Liver (tissue), 9 donors: ENCODE results near the gene AMHR2. TPM values are rescaled to one million over a fixed set of nuclear protein-coding genes. Genes with fewer than 3 reads are reported as not detected.
"Not testable (repeated sequence)": the region's sequence is repeated elsewhere in the genome, so short reads cannot be mapped to it uniquely, and the experiment has no call there.

Experiments
- DNase-seq: peaks from one replicate; pipeline ENCODE4 v3.0.0-alpha.2; 2017; ENCODE audit warnings: low spot score
- H3K27ac ChIP-seq, 2 donors: one replicate each; pipeline ENCODE4 v1.7.0; 2013; ENCODE audit warnings: inconsistent platforms in 2 of 2, low read length in 2 of 2, control low read depth in 1 of 2, low read depth in 1 of 2, mild to moderate bottlenecking in 1 of 2
- H3K27me3 ChIP-seq, 4 donors: one replicate each; pipeline versions ENCODE4 v1.6.1 to v1.7.0; 2013; ENCODE audit warnings: low read length in 3 of 4, inconsistent platforms in 1 of 4, mild to moderate bottlenecking in 1 of 4, moderate library complexity in 1 of 4; ENCODE audit not compliant: control insufficient read depth in 4 of 4, insufficient read depth in 4 of 4
- H3K36me3 ChIP-seq, 4 donors: one replicate each; pipeline versions ENCODE4 v1.6.1 to v1.7.0; 2013; ENCODE audit warnings: low read length in 3 of 4, mild to moderate bottlenecking in 3 of 4, low read depth in 1 of 4, moderate library complexity in 1 of 4; ENCODE audit not compliant: control insufficient read depth in 4 of 4, insufficient read depth in 3 of 4
- H3K4me1 ChIP-seq, 4 donors: one replicate each; pipeline versions ENCODE4 v1.6.1 to v1.7.0; 2013; ENCODE audit warnings: low read length in 3 of 4, mild to moderate bottlenecking in 3 of 4, moderate library complexity in 1 of 4; ENCODE audit not compliant: control insufficient read depth in 4 of 4, insufficient read depth in 4 of 4
- H3K4me3 ChIP-seq, 3 donors: one replicate each; pipeline versions ENCODE4 v1.6.1 to v1.7.0; 2013; ENCODE audit warnings: low read length in 3 of 3, control low read depth in 1 of 3, low read depth in 1 of 3, mild to moderate bottlenecking in 1 of 3
- H3K9ac ChIP-seq, 2 donors: one replicate each; pipeline ENCODE4 v1.7.0; 2013; ENCODE audit warnings: low read length in 2 of 2, mild to moderate bottlenecking in 2 of 2, moderate library complexity in 2 of 2, control low read depth in 1 of 2, low read depth in 1 of 2
- H3K9me3 ChIP-seq, 4 donors: one replicate each; pipeline versions ENCODE4 v1.6.1 to v1.7.0; 2013; ENCODE audit warnings: low read length in 3 of 4; ENCODE audit not compliant: control insufficient read depth in 4 of 4
- EGR1 ChIP-seq, 2 donors: IDR thresholded peaks; 2 replicates each; pipeline ENCODE4 v1.6.1; 2016 to 2018; ENCODE audit warnings: antibody characterized with exemption in 2 of 2, low read depth in 2 of 2
- FOXA2 ChIP-seq: IDR thresholded peaks from 2 replicates; pipeline ENCODE4 v1.6.1; 2016; ENCODE audit warnings: antibody characterized with exemption
- GABPA ChIP-seq, 2 donors: IDR thresholded peaks in 1 of 2; conservative IDR thresholded peaks in 1 of 2; 2 replicates each; pipeline ENCODE4 v1.6.1; 2016; ENCODE audit warnings: antibody characterized with exemption in 2 of 2, mild to moderate bottlenecking in 1 of 2, moderate library complexity in 1 of 2
- JUND ChIP-seq, 2 donors: IDR thresholded peaks; 2 replicates each; pipeline ENCODE4 v1.6.1; 2016; ENCODE audit warnings: antibody characterized with exemption in 2 of 2
- NR2F2 ChIP-seq: IDR thresholded peaks from 2 replicates; pipeline ENCODE4 v1.6.1; 2016; ENCODE audit warnings: antibody characterized with exemption
- RXRA ChIP-seq, 2 donors: IDR thresholded peaks; 2 replicates each; pipeline ENCODE4 v1.6.1; 2017 to 2018; ENCODE audit warnings: antibody characterized with exemption in 2 of 2, mild to moderate bottlenecking in 1 of 2
- SP1 ChIP-seq: IDR thresholded peaks from 2 replicates; pipeline ENCODE4 v1.6.1; 2018; ENCODE audit warnings: antibody characterized with exemption, mild to moderate bottlenecking
- WGBS: extraction: QIAGEN DNeasy Blood & Tissue Kit; methylation state at CpG from one replicate; pipeline ENCODE4 v1.1.7; 2013; 5-methylcytosine and 5-hydroxymethylcytosine counted together
- polyA plus RNA-seq, 2 donors: library from polyadenylated mRNA; stranded (reverse) in 1 of 2; unstranded in 1 of 2; fragments of 200-250 nt in 1 of 2; fragments of >200 nt in 1 of 2; fragmentation: Nextera tagmentation in 1 of 2; extraction: Ambion mirVana in 1 of 2; gene quantifications; one replicate each; pipeline versions ENCODE4 v1.2.1 to v1.2.3, GENCODE V29; 2013 to 2015
- total RNA-seq, 2 donors: library from RNA; depleted of rRNA; stranded (reverse); fragments of >200 nt; gene quantifications; one replicate each; pipeline ENCODE4 v1.2.3, GENCODE V29; 2014
- TF ChIP-seq, protein P1 (sequence below): IDR thresholded peaks from 2 replicates; pipeline ENCODE4 v1.6.1; 2016; ENCODE audit warnings: antibody characterized with exemption
- TF ChIP-seq, protein P2 (sequence below): IDR thresholded peaks from 2 replicates; pipeline ENCODE4 v1.6.1; 2016; ENCODE audit warnings: antibody characterized with exemption, mild to moderate bottlenecking
- donor health status: healthy.
- donor health status: healthy.
- donor health status: healthy.
- donor health status: healthy.
- donor health status: healthy.

Gene AMHR2
- total and polyA plus RNA-seq, 4 donors = 0.67 to 1.3 (median 0.92) TPM

- H3K9me3 ChIP-seq = no peaks in the 10 kb centered on the region
- no peak overlapping the region for H3K27ac ChIP-seq
- H3K36me3 ChIP-seq = peaks cover 3 to 23% (median 21%) of the 10 kb centered on the region in 4 donors
- TF ChIP-seq, protein P1, sequence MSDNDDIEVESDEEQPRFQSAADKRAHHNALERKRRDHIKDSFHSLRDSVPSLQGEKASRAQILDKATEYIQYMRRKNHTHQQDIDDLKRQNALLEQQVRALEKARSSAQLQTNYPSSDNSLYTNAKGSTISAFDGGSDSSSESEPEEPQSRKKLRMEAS = no peak
- TF ChIP-seq NR2F2 (peak; percentile 25), GABPA (IDR thresholded peaks at IDR 0.05 in 1 of 2, conservative IDR thresholded peaks at IDR 0.05 in 1 of 2) (no peak)
- no peak overlapping the region for H3K4me3 ChIP-seq
- H3K9ac ChIP-seq = no peak overlapping the region
- no peaks in the 10 kb centered on the region for H3K27me3 ChIP-seq
- 53% methylated on average over 3 of the region's 3 CpGs for WGBS
- H3K4me1 ChIP-seq = peaks cover 0 to 2% (median 0%) of the 10 kb centered on the region in 4 donors
- DNase-seq = no peak
Observed at GRCh38 chr12:53414756-53415417, 8.8 kb upstream of the AMHR2 start.

GRCh38 chr12:53415752-53416389, 7.8 kb upstream of the AMHR2 start:
- not testable (repeated sequence) for H3K9ac ChIP-seq, H3K4me1 ChIP-seq, H3K27ac ChIP-seq, H3K9me3 ChIP-seq, H3K27me3 ChIP-seq, DNase-seq, H3K4me3 ChIP-seq
- 78% methylated on average over 2 of the region's 2 CpGs for WGBS
- peaks cover 1 to 19% (median 17%) of the 10 kb centered on the region in 4 donors for H3K36me3 ChIP-seq

GRCh38 chr12:53417291-53417816, 6.3 kb upstream of the AMHR2 start:
- not testable (repeated sequence) for H3K27me3 ChIP-seq, H3K9ac ChIP-seq, H3K36me3 ChIP-seq, DNase-seq, H3K4me1 ChIP-seq, H3K9me3 ChIP-seq, H3K27ac ChIP-seq, H3K4me3 ChIP-seq
- WGBS = 80% methylated on average over 9 of the region's 9 CpGs

DNA sequence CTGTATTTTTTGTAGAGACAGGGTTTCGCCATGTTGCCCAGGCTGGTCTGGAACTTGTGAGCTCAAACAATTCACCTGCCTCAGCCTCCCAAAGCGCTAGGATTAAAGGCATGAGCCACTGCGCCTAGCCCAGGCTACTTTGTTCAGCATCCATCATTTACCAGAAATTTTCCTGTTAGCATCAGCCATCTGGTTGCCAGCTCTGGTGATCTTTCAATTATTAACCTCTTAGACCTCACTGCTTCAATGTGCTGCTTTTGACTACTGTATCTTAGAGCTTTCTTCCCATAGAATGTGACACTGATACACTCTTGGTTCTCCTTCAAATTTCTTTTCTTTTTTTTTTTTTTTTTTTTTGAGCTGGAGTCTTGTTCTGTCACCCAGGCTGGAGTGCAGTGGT, 5.4 kb upstream of the AMHR2 start:
- H3K9ac ChIP-seq = no peak overlapping the region
- no peaks in the 10 kb centered on the region for H3K9me3 ChIP-seq
- no peak overlapping the region for H3K27ac ChIP-seq
- H3K27me3 ChIP-seq = no peaks in the 10 kb centered on the region
- peaks cover 0 to 4% (median under 1%) of the 10 kb centered on the region in 4 donors for H3K4me1 ChIP-seq
- 89% methylated on average over 3 of the region's 3 CpGs for WGBS
- DNase-seq = no peak
- H3K4me3 ChIP-seq = no peak overlapping the region
- H3K36me3 ChIP-seq = peaks cover 0 to 4% (median 2%) of the 10 kb centered on the region in 4 donors
- TF ChIP-seq GABPA (IDR thresholded peaks at IDR 0.05 in 1 of 2, conservative IDR thresholded peaks at IDR 0.05 in 1 of 2) (no peak), EGR1 (IDR thresholded peaks at IDR 0.05; ENCODE audit: low read depth in 2 of 2) (no peak), RXRA (IDR thresholded peaks at IDR 0.05) (no peak), FOXA2 (no peak)

DNA sequence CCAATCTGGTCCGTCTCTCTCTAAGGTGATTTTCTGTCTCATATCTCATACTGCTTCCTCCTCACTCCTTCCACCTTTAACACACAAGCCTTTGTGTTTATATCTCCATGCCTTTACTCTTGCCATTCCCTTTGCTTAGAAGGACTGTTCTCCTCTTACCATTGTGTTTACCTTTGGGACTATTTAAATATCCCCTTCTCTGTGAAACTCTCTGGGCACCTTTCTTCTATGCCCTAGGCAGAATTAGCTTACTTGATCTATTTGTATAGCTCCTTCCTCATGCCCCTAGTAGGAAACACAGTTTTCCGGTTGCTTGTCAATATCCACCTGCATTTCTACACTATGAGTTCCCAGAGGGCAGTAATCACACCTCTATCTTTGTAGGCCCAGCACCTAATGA, 3.9 kb upstream of the AMHR2 start:
- H3K27ac ChIP-seq = no peak overlapping the region
- no peaks in the 10 kb centered on the region for H3K36me3 ChIP-seq
- peaks cover 0 to 5% (median 2%) of the 10 kb centered on the region in 4 donors for H3K4me1 ChIP-seq
- no peak for TF ChIP-seq NR2F2
- TF ChIP-seq JUND (IDR thresholded peaks at IDR 0.05) = no peak
- TF ChIP-seq, protein P1 = no peak
- TF ChIP-seq, protein P2, sequence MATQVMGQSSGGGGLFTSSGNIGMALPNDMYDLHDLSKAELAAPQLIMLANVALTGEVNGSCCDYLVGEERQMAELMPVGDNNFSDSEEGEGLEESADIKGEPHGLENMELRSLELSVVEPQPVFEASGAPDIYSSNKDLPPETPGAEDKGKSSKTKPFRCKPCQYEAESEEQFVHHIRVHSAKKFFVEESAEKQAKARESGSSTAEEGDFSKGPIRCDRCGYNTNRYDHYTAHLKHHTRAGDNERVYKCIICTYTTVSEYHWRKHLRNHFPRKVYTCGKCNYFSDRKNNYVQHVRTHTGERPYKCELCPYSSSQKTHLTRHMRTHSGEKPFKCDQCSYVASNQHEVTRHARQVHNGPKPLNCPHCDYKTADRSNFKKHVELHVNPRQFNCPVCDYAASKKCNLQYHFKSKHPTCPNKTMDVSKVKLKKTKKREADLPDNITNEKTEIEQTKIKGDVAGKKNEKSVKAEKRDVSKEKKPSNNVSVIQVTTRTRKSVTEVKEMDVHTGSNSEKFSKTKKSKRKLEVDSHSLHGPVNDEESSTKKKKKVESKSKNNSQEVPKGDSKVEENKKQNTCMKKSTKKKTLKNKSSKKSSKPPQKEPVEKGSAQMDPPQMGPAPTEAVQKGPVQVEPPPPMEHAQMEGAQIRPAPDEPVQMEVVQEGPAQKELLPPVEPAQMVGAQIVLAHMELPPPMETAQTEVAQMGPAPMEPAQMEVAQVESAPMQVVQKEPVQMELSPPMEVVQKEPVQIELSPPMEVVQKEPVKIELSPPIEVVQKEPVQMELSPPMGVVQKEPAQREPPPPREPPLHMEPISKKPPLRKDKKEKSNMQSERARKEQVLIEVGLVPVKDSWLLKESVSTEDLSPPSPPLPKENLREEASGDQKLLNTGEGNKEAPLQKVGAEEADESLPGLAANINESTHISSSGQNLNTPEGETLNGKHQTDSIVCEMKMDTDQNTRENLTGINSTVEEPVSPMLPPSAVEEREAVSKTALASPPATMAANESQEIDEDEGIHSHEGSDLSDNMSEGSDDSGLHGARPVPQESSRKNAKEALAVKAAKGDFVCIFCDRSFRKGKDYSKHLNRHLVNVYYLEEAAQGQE = no peak
- no peak for TF ChIP-seq SP1
- no peaks in the 10 kb centered on the region for H3K27me3 ChIP-seq
- H3K9me3 ChIP-seq = no peaks in the 10 kb centered on the region
- H3K9ac ChIP-seq = no peak overlapping the region
- WGBS = 90% methylated on average over 2 of the region's 2 CpGs
- H3K4me3 ChIP-seq = no peak overlapping the region
- DNase-seq = no peak
